ENCODE results near the gene KDM2A.

Gene KDM2A

DNA sequence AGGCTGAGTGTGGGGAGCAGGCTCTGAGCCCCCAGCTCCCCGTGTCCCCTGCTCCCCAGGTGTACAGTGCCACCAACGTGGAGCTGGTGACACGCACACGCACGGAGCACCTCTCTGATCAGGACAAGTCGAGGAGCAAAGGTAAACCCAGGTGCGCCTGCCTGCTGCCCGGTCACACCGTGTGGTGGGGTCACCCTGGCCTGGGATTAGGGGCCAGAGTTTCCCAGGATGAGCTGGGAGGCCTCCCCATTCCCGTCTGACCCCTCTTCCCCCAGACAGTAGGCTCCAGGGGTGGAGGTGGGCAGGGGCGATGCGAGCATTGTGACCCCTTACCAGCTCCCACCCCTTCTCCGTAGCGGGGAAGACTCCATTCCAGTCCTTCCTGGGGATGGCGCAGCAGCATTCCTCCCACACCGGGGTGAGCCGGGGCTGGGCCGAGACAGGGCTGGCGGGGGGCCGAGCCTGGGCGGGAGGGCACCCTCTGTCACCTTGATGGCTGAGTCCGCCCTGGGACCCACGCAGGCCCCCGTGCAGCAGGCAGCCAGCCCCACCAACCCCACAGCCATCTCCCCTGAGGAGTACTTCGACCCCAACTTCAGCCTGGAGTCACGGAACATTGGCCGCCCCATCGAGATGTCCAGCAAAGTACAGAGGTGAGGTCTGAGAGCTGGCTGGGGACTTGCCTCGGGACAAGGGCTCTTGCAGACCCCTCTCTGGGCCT is 180.6 kb downstream of the KDM2A start:
- no peak overlapping the region for H3K4me3 ChIP-seq (ENCODE audit: low read depth, low read length)
- TF ChIP-seq, protein P1, sequence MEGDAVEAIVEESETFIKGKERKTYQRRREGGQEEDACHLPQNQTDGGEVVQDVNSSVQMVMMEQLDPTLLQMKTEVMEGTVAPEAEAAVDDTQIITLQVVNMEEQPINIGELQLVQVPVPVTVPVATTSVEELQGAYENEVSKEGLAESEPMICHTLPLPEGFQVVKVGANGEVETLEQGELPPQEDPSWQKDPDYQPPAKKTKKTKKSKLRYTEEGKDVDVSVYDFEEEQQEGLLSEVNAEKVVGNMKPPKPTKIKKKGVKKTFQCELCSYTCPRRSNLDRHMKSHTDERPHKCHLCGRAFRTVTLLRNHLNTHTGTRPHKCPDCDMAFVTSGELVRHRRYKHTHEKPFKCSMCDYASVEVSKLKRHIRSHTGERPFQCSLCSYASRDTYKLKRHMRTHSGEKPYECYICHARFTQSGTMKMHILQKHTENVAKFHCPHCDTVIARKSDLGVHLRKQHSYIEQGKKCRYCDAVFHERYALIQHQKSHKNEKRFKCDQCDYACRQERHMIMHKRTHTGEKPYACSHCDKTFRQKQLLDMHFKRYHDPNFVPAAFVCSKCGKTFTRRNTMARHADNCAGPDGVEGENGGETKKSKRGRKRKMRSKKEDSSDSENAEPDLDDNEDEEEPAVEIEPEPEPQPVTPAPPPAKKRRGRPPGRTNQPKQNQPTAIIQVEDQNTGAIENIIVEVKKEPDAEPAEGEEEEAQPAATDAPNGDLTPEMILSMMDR (IDR thresholded peaks at IDR 0.05; ENCODE audit: control insufficient read depth, extremely low read depth, insufficient read depth), result no peak
- no peak for DNase-seq (ENCODE audit: low read depth)

DNA sequence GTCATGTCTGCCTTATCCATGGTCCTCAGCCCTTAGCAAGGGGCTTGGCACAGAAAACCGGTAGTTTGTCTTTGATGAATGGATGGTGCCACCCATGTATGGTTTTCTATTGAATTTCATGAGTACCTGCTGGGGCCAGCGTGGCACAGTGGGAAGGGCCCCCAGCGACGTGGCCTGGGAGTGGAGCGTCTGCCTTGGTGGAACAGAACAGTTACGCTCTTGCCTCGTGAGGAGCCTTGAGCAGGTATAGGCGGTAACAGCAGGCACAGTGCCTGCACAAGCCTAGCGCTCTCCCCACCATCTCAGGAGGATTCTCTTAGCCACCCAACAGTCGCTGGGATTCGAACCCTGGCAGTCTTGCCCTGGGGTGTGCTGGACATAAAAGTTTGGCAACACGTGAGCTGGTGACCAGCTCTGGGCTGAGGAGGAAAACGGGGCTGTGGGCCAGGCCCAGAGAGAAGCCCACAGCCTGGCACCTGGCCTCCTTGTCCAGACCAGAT is 181.2 kb downstream of the KDM2A start:
- no peak overlapping the region for H3K4me3 ChIP-seq (ENCODE audit: low read depth, low read length)
- TF ChIP-seq, protein P1 (IDR thresholded peaks at IDR 0.05; ENCODE audit: control insufficient read depth, extremely low read depth, insufficient read depth), result no peak
- no peak for DNase-seq (ENCODE audit: low read depth)

DNA sequence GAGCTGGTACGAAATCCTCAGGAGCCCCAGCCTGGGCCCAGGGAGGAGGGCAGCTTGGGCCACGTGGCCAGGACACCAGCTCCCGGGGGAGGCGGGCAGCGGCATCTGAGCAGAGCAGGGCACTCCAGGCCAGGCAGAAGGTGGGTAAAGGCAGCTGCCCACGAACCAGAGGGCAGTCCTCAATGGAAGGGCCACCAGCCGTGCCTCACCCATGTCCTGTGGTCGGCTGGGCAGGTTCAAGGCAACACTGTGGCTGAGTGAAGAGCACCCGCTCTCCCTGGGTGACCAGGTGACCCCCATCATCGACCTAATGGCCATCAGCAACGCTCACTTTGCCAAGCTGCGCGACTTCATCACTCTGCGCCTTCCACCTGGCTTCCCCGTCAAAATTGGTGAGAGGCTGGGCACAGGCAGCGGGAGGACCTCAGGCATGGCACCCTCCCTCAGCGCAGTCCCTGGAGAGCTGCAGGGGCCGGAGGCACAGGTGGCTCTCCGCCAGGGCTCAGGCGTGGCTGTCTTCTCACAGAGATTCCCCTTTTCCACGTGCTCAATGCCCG is 181.8 kb downstream of the KDM2A start:
- no peak overlapping the region for H3K4me3 ChIP-seq (ENCODE audit: low read depth, low read length)
- TF ChIP-seq, protein P1 (IDR thresholded peaks at IDR 0.05; ENCODE audit: control insufficient read depth, extremely low read depth, insufficient read depth), result no peak
- no peak for DNase-seq (ENCODE audit: low read depth)

DNA sequence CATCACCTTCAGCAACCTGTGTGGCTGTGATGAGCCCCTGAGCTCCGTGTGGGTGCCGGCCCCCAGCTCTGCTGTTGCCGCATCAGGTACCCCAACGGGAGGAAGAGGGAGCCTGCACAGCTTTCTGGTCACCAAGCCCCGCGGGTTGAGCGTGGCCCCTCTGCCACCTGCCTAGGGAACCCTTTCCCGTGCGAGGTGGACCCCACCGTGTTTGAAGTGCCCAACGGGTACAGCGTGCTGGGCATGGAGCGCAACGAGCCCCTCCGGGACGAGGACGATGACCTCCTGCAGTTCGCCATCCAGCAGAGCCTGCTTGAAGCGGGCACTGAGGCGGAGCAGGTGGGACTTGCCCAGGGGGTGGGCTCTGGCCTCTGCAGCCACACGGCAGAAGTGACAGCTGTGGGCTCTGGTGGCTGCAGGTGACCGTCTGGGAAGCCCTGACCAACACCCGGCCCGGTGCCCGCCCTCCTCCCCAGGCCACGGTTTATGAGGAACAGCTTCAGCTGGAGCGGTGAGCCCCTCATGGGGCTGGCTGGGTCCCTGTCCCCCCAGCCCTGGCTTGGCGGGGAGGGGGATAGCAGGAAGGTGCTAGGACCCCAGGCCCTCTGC is 182.4 kb downstream of the KDM2A start:
- no peak overlapping the region for H3K4me3 ChIP-seq (ENCODE audit: low read depth, low read length)
- TF ChIP-seq, protein P1 (IDR thresholded peaks at IDR 0.05; ENCODE audit: control insufficient read depth, extremely low read depth, insufficient read depth), result no peak
- DNase-seq (ENCODE audit: low read depth), result no peak

DNA sequence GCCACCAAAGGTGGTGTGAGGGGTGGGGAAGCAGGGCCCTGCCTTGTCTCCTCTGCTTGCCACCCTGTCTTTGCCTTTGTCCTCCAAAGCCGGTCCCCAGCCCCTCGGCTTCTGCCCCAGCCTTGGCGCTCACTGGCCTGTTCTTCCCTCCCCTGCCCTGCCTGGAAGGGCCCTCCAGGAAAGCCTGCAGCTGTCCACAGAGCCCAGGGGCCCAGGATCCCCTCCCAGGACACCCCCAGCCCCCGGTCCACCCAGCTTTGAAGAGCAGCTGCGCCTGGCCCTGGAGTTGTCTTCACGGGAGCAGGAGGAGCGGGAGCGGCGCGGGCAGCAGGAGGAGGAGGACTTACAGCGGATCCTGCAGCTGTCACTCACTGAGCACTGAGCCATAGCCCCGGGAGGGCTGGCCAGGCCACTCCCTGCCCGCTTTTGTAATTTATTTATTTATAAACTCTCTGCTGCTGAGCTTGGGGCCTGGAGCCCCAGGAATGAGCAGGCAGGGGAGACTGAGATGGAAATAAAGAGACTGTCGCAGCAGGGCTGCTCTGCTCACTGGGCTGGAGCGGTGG is 183.0 kb downstream of the KDM2A start:
- TF ChIP-seq, protein P1 (IDR thresholded peaks at IDR 0.05; ENCODE audit: control insufficient read depth, extremely low read depth, insufficient read depth), result no peak
- peak overlapping the region; percentile 87; the same call in 1 of the 2 replicates for H3K4me3 ChIP-seq (ENCODE audit: low read depth, low read length)
- DNase-seq (ENCODE audit: low read depth), result no peak

DNA sequence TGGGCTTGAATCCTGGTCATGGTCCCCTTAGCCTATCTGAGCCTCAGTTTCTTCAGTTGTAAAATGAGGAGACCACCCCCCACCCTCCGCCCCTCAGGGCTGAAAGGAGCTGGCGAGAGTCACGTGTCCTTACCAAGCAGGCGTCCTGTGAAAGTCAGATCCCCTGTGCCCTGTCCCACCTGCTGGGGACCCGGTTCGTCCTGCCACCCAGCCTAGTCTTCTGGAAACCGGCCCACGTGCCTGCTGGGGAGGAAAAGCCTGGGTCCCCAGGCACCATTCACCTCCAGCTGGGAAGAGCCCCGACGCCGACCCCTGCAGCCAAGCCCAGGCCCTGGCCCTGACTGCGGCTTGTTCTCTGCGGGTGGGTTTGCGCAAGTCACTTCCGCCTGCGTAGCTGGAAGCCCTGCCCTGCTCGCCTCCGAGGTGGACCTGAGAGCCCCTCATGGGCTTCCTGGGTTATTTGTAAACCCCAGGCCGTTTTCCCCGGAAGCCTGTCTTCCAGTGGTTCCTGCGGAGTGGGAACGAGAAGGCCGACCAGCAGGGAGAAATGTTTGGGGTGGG is 183.6 kb downstream of the KDM2A start:
- TF ChIP-seq, protein P1 (IDR thresholded peaks at IDR 0.05; ENCODE audit: control insufficient read depth, extremely low read depth, insufficient read depth), result no peak
- H3K4me3 ChIP-seq (ENCODE audit: low read depth, low read length), result peak overlapping the region; percentile 87
- DNase-seq (ENCODE audit: low read depth), result no peak

All from LNCaP clone FGC (cell line).